Retinal pigment epithelial cell (primary cell): Measurements from ENCODE around the gene ZNF521.

Experiments
- DNase-seq: peaks from one replicate; pipeline ENCODE4 v3.0.0-alpha.2; 2010; ENCODE audit warnings: low read depth
- H3K4me3 ChIP-seq: 2 replicates; pipeline ENCODE4 v1.5.1; 2011; ENCODE audit warnings: mild to moderate bottlenecking, low read length, control low read depth, moderate library complexity
- CTCF ChIP-seq: conservative IDR thresholded peaks from 2 replicates; pipeline ENCODE4 v1.5.1; 2011; ENCODE audit warnings: low read depth, low read length, control low read depth, inconsistent platforms

Gene ZNF521

GRCh38 chr18:25364732-25365131, 12.8 kb upstream of the ZNF521 start:
- no peak for DNase-seq
- no peak overlapping the region for H3K4me3 ChIP-seq
- no peak for TF ChIP-seq CTCF

- DNase-seq, result no peak
- no peak overlapping the region for H3K4me3 ChIP-seq
- TF ChIP-seq CTCF, result no peak
Observed at GRCh38 chr18:25360301-25360899, 8.4 kb upstream of the ZNF521 start.

GRCh38 chr18:25353080-25353479, 1.1 kb upstream of the ZNF521 start:
- H3K4me3 ChIP-seq, result no peak overlapping the region
- TF ChIP-seq CTCF, result no peak
- DNase-seq, result no peak

GRCh38 chr18:25352629-25353005, 651 bp upstream of the ZNF521 start:
- DNase-seq, result no peak
- H3K4me3 ChIP-seq, result peak overlapping the region; percentile 49
- no peak for TF ChIP-seq CTCF

GRCh38 chr18:25351280-25351775, 638 bp downstream of the ZNF521 start:
- peak overlapping the region; percentile 81 for H3K4me3 ChIP-seq
- no peak for TF ChIP-seq CTCF
- no peak for DNase-seq

- no peak for TF ChIP-seq CTCF
- H3K4me3 ChIP-seq, result peak overlapping the region; percentile 86
- DNase-seq, result no peak
Observed at GRCh38 chr18:25350489-25351251, 1.3 kb downstream of the ZNF521 start.
